HG02840 (cell line): ENCODE data around the gene P3R3URF.

Experiments
- ATAC-seq: cut with Tn5 transposase; IDR thresholded peaks from one replicate; pipeline ENCODE4 v1.9.1; 2021; ENCODE audit warnings: mild to moderate bottlenecking, moderate library complexity, moderate number of reproducible peaks; ENCODE audit not compliant: unreplicated experiment, low FRiP score

Gene P3R3URF

GRCh38 chr1:46174448-46175231 is 1.6 kb downstream of the P3R3URF start, which contains the start of gene TSPAN1:
Gene TSPAN1, plus strand, starts transcription at chr1:46175087. Its CDS starts 6,021 bp downstream, at chr1:46181108.
- ATAC-seq: no peak

DNA sequence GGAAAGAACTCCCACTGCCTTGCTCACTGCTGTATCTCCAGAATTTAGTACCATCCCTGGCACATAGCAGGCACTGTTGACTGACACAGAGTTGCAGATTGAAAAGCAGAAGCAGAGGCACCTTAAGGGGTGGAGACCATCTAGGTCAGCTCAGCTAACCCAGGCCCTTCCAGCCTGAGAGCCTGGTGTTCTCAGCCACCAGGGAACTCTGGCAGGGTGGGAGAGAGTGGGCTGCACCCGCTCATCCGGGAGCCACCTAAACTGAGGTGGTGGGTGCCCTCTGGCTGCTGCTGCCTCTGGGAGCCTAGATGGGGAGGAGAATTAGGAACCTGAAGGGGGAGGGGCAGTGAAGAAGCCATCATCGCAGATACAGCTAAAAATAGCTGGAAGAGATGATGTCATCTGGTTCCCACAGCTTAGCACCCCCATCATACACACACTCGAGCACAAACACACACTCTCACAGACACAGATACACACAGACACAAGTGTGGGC is 2.9 kb downstream of the P3R3URF start:
- no peak for ATAC-seq

DNA sequence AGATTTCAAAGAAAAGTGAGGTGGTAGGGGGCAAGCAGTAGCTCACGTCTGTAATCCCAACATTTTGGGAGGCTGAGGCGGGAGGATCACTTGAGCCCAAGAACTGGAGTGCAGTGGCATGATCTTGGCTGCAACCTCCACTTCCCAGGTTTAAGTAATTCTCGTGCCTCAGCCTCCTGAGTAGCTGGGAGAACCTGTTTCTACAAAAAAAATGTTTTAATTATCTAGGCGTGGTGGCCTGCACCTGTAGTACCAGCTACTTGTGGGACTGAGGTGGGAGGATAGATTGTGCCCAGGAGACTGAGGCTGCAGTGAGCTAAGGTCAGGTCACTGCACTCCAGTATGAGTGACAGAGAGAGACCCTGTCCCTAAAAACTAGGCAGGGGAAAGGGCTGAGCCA is 4.0 kb downstream of the P3R3URF start:
- no peak for ATAC-seq

GRCh38 chr1:46171871-46172270 is 4.4 kb downstream of the P3R3URF start:
- ATAC-seq: no peak

DNA sequence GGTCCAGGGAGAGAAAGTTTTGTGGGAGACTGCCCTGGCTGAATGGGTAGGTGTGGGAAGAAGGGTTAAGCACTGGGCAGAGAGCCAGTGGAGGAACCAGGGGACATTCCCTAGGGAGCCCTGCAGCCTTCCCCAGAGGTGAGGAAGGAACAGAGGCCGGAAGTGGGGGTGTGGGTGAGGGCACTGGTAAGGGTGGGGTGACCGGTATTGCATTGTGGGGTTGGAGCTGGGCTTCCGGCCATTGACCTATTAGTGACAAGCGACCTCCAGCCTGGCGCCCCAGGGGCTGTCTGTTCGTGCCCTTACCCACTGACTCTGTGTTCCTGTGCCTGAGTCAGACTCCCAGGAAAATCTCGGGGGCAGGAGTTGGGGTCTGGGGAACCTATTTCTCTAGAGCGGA is 4.9 kb downstream of the P3R3URF start:
- no peak for ATAC-seq

- ATAC-seq: no peak
These were observed 6.4 kb downstream of the P3R3URF start for GRCh38 chr1:46169811-46170454.

- ATAC-seq: no peak
These were observed 7.8 kb downstream of the P3R3URF start for GRCh38 chr1:46168477-46168876.

GRCh38 chr1:46166521-46167462 is 9.5 kb downstream of the P3R3URF start:
- ATAC-seq: no peak

DNA sequence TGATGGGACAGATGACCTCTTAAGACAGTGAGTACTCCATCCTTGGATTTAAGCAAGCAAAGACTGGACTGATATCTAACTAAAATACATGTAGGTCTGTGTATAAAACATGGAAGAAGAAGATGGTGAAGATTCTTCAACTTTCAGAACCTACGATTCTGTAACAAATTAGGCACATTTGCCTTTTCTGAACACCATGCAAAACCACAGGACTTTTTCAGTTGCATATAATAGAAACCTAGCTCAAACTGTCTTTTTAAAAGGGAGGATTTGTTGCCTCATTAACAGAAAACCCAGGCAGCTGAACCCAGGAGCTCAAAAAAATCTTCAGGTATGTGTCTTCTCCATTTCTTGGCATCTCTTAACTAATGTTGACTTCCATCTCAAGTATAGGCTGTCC is 16.1 kb downstream of the P3R3URF start:
- no peak for ATAC-seq

- ATAC-seq: no peak
These were observed 16.8 kb downstream of the P3R3URF start for GRCh38 chr1:46159516-46159915.

DNA sequence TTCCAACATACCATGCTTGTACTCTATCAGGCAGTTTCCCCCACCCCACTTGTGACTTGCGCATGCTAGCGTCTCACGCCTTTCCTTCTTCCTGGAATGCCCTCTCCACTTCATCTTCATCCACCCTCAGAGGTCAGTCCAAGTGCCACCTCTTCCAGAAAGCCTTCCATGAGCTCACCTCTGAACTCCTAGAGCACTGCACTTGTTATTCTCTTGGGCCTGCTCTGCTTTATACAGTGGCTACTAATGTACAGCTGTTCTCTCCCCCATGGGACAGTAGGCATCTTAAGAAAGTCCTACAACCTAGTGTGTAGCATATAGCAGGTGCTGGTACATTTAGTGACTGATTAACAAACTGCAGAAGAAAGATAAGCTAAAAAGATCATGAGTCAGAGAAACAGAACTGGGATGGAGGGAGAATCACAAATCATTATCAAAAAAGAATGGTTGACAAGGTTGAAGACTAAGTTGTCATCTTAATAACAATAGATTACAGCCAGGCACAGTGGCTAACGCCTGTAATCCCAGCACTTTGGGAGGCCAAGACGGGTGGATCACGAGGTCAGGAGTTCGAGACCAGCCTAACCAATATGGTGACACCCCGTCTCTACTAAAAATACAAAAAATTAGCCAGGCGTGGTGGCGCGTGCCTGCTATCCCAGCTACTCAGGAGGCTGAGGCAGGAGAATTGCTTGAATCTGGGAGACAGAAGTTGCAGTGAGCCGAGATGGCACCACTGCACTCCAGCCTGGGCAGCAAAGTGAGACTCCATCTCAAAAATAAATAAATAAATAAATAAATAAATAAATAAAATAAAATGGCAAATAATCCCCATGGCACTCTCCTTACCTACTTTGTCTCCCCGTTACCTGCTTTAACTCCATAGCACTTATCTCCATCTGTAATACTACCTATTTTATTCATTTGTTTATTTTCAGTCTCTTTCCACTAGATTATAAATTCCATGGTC is 17.7 kb downstream of the P3R3URF start:
- no peak for ATAC-seq

DNA sequence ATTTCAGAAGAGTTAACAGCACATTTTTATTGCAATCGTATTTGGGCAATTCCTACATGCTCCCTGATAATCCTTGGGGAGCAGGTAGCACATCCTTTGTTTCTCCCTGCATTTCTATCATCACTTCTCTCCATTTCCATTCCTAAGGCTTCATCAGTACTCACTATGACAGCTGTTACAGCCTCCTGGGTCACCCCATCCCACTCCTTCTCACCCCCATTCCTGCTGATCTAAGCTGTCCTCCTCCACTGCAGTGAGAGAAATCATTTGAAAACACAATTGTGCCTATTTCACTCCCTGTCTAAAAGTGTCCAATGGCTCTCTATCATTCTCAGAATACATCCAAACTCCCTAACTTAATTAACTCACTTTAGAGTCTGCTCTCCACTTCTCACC is 18.4 kb downstream of the P3R3URF start:
- no peak for ATAC-seq

GRCh38 chr1:46153732-46154131 is 22.6 kb downstream of the P3R3URF start:
- ATAC-seq: no peak

- ATAC-seq: no peak
These were observed 23.1 kb downstream of the P3R3URF start for GRCh38 chr1:46153228-46153627.

DNA sequence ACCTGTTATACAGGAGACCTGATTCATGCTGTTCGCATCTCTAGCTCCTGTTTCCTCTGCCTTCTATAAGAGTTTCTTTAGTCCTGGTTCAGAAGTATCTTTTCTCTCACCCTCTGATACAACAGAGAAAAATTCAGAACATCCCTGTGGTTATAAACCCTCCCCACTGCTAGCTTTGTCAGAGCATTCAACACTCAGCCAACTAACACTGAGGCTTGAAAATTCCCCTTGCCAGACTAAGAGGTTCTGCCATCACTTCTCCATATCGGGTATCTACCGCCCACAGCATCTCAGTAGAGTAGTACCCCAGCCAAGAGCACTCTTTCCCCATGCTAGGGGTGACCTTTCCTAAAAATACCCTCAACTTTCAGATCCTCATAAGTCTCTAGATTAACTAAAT is 24.3 kb downstream of the P3R3URF start:
- no peak for ATAC-seq

GRCh38 chr1:46150085-46150484 is 26.2 kb downstream of the P3R3URF start:
- ATAC-seq: no peak

GRCh38 chr1:46148318-46148717 is 28.0 kb downstream of the P3R3URF start:
- no peak for ATAC-seq

DNA sequence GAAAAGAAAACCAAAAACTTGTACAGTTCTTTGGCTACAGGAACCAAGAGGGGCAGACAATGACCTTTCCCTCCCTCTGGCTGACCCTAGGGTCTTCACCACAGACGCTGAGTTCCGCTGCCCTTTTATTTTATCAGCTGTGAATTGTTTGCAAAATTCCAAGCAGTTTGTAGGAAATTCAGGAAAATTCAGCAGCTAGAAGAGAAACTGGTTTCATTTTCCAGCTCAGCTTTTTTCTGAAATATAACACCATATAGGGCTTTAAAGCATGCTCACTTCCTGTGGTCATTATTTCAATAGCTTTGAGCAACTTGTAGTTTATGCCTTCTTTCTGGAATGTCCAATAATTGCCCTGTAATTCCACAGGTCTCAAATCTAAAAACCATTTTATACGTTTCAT is 38.4 kb downstream of the P3R3URF start:
- no peak for ATAC-seq

GRCh38 chr1:46136711-46137110 is 39.6 kb downstream of the P3R3URF start:
- no peak for ATAC-seq
